NCI-H2171 (cell line): ENCODE measurements around the gene ZNF629.

Experiments
- DNase-seq: peaks from one replicate; lab custom pipeline; 2025; lab: John Stamatoyannopoulos, UW

Gene ZNF629

GRCh38 chr16:30748634-30749445, 38.2 kb downstream of the ZNF629 start:
- no peak for DNase-seq

DNA sequence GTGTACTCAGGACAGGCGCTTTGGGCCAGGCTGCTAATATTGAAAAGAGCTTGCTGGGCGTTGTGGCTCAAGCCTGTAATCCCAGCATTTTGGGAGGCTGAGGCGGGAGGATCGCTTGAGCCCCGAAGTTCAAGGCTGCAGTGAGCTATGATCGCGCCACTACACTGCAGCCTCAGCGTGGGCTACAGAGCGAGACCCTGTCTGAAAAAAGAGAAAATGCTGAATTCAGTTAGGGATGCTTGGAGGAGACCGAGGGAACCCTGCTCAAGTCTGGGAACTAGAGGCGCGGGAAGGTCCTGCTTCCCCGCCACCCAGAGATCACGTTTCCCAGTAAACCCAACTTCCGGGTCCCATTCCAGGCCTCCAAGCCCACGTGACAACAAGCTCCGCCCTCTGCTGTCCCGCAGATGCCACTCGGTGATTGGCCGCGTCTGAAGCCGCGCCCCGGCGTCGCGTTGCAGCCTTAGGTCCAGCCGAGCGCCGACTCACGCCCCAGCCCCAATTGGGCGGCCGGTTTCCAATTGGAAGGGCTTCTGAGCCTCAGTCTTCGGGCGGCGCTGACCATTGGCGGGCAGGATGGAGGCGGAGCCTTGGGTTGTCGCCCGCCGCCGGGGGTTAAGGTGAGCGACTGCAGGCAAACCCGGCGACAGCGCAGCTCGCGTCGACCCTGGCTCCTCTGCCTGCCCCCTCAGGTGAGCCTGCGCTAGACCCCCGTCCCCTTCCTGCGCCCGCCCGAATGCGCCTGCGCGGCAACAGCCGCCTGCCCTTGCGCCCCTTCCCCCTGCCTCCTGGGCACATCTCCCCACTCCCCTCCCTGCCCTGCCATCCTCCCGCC, 39.0 kb downstream of the ZNF629 start, which contains the start of gene PHKG2:
TSS of gene PHKG2 (plus strand) at position 627 of the 835 bp plus-strand sequence. CDS start 396 bp downstream, outside the sequence.
- peak; percentile 98 for DNase-seq

- no peak for DNase-seq
Measured at GRCh38 chr16:30747331-30747730, 39.7 kb downstream of the ZNF629 start.

- DNase-seq = no peak
Measured at GRCh38 chr16:30746638-30747175, 40.3 kb downstream of the ZNF629 start.

- DNase-seq = no peak
Measured at GRCh38 chr16:30745082-30745481, 41.9 kb downstream of the ZNF629 start.

- DNase-seq = no peak
Measured at GRCh38 chr16:30744183-30744582, 42.8 kb downstream of the ZNF629 start.

GRCh38 chr16:30743716-30744115, 43.3 kb downstream of the ZNF629 start:
- DNase-seq = no peak

- no peak for DNase-seq
Measured at GRCh38 chr16:30741461-30741914, 45.5 kb downstream of the ZNF629 start.

- DNase-seq = no peak
Measured at GRCh38 chr16:30740364-30741251, 46.4 kb downstream of the ZNF629 start.

DNA sequence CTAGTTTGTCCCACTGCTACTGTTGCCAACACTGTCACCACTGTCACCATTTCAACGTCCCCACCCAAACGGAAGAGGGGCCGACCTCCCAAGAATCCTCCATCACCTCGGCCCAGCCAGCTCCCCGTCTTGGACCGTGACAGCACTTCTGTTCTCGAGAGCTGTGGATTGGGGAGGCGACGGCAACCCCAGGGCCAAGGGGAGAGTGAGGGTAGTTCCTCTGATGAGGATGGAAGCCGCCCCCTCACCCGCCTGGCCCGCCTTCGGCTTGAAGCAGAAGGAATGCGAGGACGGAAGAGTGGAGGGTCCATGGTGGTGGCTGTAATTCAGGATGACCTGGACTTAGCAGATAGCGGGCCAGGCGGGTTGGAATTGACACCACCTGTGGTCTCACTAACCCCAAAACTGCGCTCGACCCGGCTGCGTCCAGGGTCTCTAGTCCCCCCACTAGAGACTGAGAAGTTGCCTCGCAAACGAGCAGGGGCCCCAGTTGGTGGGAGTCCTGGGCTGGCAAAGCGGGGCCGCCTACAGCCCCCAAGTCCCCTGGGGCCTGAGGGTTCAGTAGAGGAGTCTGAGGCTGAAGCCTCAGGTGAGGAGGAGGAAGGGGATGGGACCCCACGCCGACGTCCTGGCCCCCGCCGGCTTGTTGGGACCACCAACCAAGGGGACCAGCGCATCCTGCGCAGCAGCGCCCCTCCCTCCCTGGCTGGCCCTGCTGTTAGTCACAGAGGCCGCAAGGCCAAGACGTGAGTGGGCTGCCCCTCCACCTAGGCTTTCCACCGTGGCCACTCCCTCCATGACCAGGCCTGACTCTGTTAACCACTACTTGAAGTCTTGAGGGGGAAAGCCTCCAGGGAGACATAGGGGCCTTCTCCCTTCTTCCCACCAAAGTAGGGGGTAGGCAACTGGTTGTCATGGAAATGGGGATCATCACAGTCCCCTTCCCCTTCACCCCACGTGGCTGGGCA, 47.7 kb downstream of the ZNF629 start:
- DNase-seq = no peak

GRCh38 chr16:30737794-30738648, 49.0 kb downstream of the ZNF629 start:
- DNase-seq = no peak

GRCh38 chr16:30736995-30737793, 49.8 kb downstream of the ZNF629 start:
- DNase-seq = no peak

DNA sequence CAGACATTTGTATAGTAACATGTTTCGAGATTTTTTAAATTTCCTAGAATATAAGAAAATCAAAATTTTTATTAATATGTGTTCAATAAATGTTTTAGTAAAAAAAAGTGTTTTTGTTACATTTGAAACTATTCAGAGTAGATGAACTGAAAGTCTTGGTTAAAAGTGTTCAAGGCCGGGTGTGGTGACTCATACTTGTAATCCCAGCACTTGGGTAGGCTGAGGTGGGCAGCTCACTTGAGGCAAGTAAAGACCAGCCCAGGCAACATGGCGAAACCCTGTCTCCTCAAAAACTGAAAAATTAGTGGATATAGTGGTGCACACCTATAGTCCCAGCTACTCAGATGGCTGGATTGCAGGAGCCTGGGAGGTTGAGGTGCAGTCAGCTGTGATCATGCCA, 55.6 kb downstream of the ZNF629 start:
- no peak for DNase-seq

DNA sequence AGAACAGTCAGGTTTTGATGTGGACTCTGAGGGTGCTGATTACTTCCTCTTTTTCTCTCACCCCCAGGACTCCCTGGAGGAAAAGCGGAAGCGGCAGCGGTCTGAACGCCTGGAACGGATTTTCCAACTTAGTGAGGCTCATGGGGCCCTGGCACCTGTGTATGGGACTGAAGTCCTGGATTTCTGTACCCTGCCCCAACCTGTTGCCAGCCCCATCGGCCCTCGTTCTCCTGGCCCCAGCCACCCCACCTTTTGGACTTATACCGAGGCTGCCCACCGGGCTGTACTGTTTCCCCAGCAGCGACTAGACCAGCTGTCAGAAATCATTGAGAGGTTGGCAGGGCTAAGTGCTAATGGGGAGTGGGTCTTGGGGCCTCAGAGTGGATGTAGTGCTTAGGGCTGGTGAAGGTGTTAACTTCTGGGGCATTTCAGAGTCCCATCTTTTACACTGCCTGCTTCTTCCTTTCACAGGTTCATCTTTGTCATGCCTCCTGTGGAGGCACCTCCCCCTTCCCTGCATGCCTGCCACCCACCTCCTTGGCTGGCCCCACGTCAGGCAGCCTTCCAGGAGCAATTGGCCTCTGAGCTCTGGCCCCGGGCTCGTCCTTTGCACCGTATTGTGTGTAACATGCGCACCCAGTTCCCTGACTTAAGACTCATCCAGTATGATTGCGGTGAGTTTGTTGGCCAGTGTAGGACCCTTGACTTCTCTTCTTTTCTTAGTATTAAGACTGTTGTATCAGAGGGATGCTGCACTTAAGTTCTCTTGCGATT, 57.9 kb downstream of the ZNF629 start:
- no peak for DNase-seq
